HepG2 (cell line): ENCODE results near the gene PYGO2. TPM values are rescaled to one million over a fixed set of nuclear protein-coding genes. Genes with fewer than 3 reads are reported as not detected.

Experiments used
- BHLHE40 ChIP-seq: IDR thresholded peaks from 2 replicates; pipeline ENCODE4 v1.6.1; 2011; ENCODE audit warnings: low read length, improper control_type of control experiment
- CBX2 ChIP-seq, 2 experiments: fragments of 200-600 bp in 1 of 2; sonication (generic); formaldehyde crosslinking in 1 of 2; IDR thresholded peaks; 2 replicates each; pipeline versions ENCODE4 v1.7.0 to v1.8.1; 2018 to 2022; ENCODE audit warnings: low read depth in 2 of 2, low read length in 1 of 2, mild to moderate bottlenecking in 1 of 2, missing genetic modification reagents in 1 of 2
- DMAP1 ChIP-seq: IDR thresholded peaks from 2 replicates; pipeline ENCODE4 v1.6.1; 2016
- ELF3 ChIP-seq: IDR thresholded peaks from 2 replicates; pipeline ENCODE4 v1.6.1; 2016; ENCODE audit warnings: missing genetic modification reagents, missing compliant biosample characterization
- HNRNPUL1 ChIP-seq: fragments of 200-400 bp; formaldehyde crosslinking; IDR thresholded peaks from 2 replicates; pipeline ENCODE4 v1.6.1; 2017; ENCODE audit warnings: low read depth, mild to moderate bottlenecking, low read length, moderate library complexity
- JDP2 ChIP-seq: sonication (generic); formaldehyde crosslinking; IDR thresholded peaks from 2 replicates; pipeline ENCODE4 v1.8.1; 2022; ENCODE audit warnings: missing genetic modification reagents, borderline replicate concordance
- NFYB ChIP-seq: sonication (generic); formaldehyde crosslinking; IDR thresholded peaks from 2 replicates; pipeline ENCODE4 v1.4.0; 2020; ENCODE audit warnings: missing genetic modification reagents
- NR3C1 ChIP-seq: sonication (generic); formaldehyde crosslinking; IDR thresholded peaks from 2 replicates; pipeline ENCODE4 v1.4.0; 2020; ENCODE audit warnings: missing genetic modification reagents
- SOX5 ChIP-seq: IDR thresholded peaks from 2 replicates; pipeline ENCODE4 v1.6.1; 2016; ENCODE audit warnings: borderline replicate concordance
- SRSF1 ChIP-seq: fragments of 200-400 bp; formaldehyde crosslinking; optimal IDR thresholded peaks from 2 replicates; pipeline ENCODE3; 2017; ENCODE audit warnings: mild to moderate bottlenecking, low read depth, low read length, moderate library complexity
- ZFP36 ChIP-seq: fragments of 150-350 bp; IDR thresholded peaks from 2 replicates; pipeline ENCODE4 v1.6.1; 2018; ENCODE audit warnings: borderline replicate concordance, low read length, low read depth; ENCODE audit not compliant: partially characterized antibody
- ZFP90 ChIP-seq: sonication (generic); formaldehyde crosslinking; IDR thresholded peaks from 2 replicates; pipeline ENCODE4 v1.8.0; 2022; ENCODE audit warnings: missing genetic modification reagents, mild to moderate bottlenecking, inconsistent platforms, borderline replicate concordance
- ZNF552 ChIP-seq: sonication (generic); formaldehyde crosslinking; IDR thresholded peaks from 2 replicates; pipeline ENCODE4 v1.9.0; 2022; ENCODE audit warnings: missing genetic modification reagents, mild to moderate bottlenecking, borderline replicate concordance
- ZNF572 ChIP-seq: sonication (generic); formaldehyde crosslinking; IDR thresholded peaks from 2 replicates; pipeline ENCODE4 v1.5.1; 2020; ENCODE audit warnings: mild to moderate bottlenecking, missing genetic modification reagents
- ZNF607 ChIP-seq: sonication (generic); formaldehyde crosslinking; IDR thresholded peaks from 2 replicates; pipeline ENCODE4 v1.5.1; 2020; ENCODE audit warnings: missing genetic modification reagents, mild to moderate bottlenecking, borderline replicate concordance
- ZNF652 ChIP-seq: IDR thresholded peaks from 2 replicates; pipeline ENCODE4 v1.6.1; 2016; ENCODE audit warnings: low read depth, borderline replicate concordance
- ZNF772 ChIP-seq: sonication (generic); formaldehyde crosslinking; IDR thresholded peaks from 2 replicates; pipeline ENCODE4 v1.5.0; 2020; ENCODE audit warnings: mild to moderate bottlenecking, missing genetic modification reagents
- ZSCAN9 ChIP-seq: IDR thresholded peaks from 2 replicates; pipeline ENCODE4 v1.6.1; 2016; ENCODE audit warnings: borderline replicate concordance
- polyA plus RNA-seq, 8 experiments: library from polyadenylated mRNA; depleted of rRNA in 3 of 8; stranded (reverse) in 7 of 8; unstranded in 1 of 8; fragments of >200 nt; fragmentation: Illumina TruSeq in 4 of 8; extraction: Trizol in 4 of 8; gene quantifications; 2 replicates each; pipeline versions ENCODE4 v1.2.1 to v1.2.3, GENCODE V29; 2011 to 2016; ENCODE audit warnings: low read depth in 4 of 8, missing spikeins in 1 of 8, mixed read lengths in 1 of 8; ENCODE audit not compliant: insufficient read depth in 1 of 8
- total RNA-seq, 5 experiments: library from RNA; depleted of rRNA; stranded (reverse); fragments of >200 nt; fragmentation: Illumina TruSeq; extraction: Trizol; gene quantifications; 2 replicates each; pipeline ENCODE4 v1.2.3, GENCODE V29; 2016; ENCODE audit warnings: low read depth in 1 of 5
- TF ChIP-seq, protein P1 (sequence below): sonication (generic); formaldehyde crosslinking; IDR thresholded peaks from 2 replicates; pipeline ENCODE4; 2020; ENCODE audit warnings: missing genetic modification reagents, mild to moderate bottlenecking, borderline replicate concordance
- TF ChIP-seq, protein P2 (sequence below): sonication (generic); formaldehyde crosslinking; IDR thresholded peaks from 2 replicates; pipeline ENCODE4 v1.4.0; 2020; ENCODE audit warnings: missing genetic modification reagents
- TF ChIP-seq, protein P3 (sequence below): sonication (generic); formaldehyde crosslinking; IDR thresholded peaks from 2 replicates; pipeline ENCODE4 v1.4.0; 2020; ENCODE audit warnings: missing genetic modification reagents
- TF ChIP-seq, protein P4 (sequence below): sonication (generic); formaldehyde crosslinking; IDR thresholded peaks from 2 replicates; pipeline ENCODE4 v1.8.0; 2022; ENCODE audit warnings: mild to moderate bottlenecking, missing genetic modification reagents; ENCODE audit not compliant: insufficient replicate concordance

PYGO2 gene
- total and polyA plus RNA-seq, 2 of the 13 experiments (the other 11 are each of a cell fraction or from before 2014, with no cell fraction given), result 20.3 to 21.8 TPM

DNA sequence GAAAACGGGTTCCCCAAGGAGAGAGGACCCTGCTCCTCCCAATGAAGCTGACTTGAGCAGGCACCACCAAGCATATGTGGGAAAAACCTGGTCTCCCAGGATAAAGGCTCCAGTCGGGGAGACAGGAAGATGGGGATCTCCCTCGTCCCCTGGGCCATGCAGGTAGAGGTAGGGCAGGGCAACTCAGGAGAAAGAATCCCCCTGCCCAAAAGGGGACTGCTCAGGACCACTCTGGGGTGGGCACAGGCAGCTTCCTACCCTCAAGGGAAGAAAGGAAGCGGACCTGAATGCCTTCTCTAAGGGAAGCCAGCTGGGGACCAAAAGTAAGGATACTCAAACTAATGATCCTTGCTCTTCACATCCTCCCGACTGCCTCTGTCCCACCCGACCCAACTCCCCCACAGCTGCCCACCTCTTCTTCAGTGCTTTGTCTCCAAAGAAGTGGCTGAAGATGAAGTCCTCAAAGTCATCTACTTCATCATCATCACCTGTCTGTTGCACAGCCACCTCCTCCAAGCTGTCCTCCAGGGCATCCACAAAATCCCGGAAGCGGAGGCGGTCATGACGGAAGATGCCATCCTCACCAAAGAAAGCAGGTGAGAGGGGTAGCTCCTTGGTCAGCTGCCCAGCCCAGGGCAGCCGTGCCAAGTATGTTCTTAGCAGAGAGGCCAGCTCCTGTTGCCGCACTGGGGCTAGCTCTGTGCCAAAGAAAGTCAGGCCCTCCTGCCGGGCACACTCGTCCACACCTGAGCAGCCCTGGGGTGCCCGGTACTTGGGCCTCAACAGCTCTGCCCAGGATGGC, 16.2 kb downstream of the PYGO2 start (continued):
- TF ChIP-seq, protein P1, sequence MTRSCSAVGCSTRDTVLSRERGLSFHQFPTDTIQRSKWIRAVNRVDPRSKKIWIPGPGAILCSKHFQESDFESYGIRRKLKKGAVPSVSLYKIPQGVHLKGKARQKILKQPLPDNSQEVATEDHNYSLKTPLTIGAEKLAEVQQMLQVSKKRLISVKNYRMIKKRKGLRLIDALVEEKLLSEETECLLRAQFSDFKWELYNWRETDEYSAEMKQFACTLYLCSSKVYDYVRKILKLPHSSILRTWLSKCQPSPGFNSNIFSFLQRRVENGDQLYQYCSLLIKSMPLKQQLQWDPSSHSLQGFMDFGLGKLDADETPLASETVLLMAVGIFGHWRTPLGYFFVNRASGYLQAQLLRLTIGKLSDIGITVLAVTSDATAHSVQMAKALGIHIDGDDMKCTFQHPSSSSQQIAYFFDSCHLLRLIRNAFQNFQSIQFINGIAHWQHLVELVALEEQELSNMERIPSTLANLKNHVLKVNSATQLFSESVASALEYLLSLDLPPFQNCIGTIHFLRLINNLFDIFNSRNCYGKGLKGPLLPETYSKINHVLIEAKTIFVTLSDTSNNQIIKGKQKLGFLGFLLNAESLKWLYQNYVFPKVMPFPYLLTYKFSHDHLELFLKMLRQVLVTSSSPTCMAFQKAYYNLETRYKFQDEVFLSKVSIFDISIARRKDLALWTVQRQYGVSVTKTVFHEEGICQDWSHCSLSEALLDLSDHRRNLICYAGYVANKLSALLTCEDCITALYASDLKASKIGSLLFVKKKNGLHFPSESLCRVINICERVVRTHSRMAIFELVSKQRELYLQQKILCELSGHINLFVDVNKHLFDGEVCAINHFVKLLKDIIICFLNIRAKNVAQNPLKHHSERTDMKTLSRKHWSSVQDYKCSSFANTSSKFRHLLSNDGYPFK (CRISPR knock-in tag), result peak; percentile 6; the same call in 1 of the 2 replicates
- TF ChIP-seq, protein P2, sequence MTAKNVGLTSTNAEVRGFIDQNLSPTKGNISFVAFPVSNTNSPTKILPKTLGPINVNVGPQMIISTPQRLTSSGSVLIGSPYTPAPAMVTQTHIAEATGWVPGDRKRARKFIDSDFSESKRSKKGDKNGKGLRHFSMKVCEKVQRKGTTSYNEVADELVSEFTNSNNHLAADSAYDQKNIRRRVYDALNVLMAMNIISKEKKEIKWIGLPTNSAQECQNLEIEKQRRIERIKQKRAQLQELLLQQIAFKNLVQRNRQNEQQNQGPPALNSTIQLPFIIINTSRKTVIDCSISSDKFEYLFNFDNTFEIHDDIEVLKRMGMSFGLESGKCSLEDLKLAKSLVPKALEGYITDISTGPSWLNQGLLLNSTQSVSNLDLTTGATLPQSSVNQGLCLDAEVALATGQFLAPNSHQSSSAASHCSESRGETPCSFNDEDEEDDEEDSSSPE (CRISPR knock-in tag), result no peak
- TF ChIP-seq ZNF772 (CRISPR knock-in tag) (no peak), JDP2 (CRISPR knock-in tag) (no peak), CBX2 (IDR thresholded peaks at IDR 0.05; ENCODE audit: low read depth, low read length) (no peak), CBX2 (CRISPR knock-in tag; IDR thresholded peaks at IDR 0.05; ENCODE audit: low read depth) (no peak), ZNF652 (no peak), ZNF552 (CRISPR knock-in tag) (no peak), ZSCAN9 (no peak), NR3C1 (CRISPR knock-in tag) (no peak), DMAP1 (0 out of 2 replicates have a peak, but pooled peaks have one; percentile 5), BHLHE40 (no peak), ZFP90 (CRISPR knock-in tag) (0 out of 2 replicates have a peak, but pooled peaks have one; percentile 3), ZNF572 (CRISPR knock-in tag) (peak; percentile 58; the same call in 1 of the 2 replicates), ZFP36 (peak; percentile 58), ELF3 (CRISPR knock-in tag) (0 out of 2 replicates have a peak, but pooled peaks have one; percentile 1), NFYB (CRISPR knock-in tag) (no peak), SRSF1 (no peak), ZNF607 (CRISPR knock-in tag) (0 out of 2 replicates have a peak, but pooled peaks have one; percentile 45), SOX5 (CRISPR knock-in tag) (0 out of 2 replicates have a peak, but pooled peaks have one; percentile 2), HNRNPUL1 (no peak)
- TF ChIP-seq, protein P3, sequence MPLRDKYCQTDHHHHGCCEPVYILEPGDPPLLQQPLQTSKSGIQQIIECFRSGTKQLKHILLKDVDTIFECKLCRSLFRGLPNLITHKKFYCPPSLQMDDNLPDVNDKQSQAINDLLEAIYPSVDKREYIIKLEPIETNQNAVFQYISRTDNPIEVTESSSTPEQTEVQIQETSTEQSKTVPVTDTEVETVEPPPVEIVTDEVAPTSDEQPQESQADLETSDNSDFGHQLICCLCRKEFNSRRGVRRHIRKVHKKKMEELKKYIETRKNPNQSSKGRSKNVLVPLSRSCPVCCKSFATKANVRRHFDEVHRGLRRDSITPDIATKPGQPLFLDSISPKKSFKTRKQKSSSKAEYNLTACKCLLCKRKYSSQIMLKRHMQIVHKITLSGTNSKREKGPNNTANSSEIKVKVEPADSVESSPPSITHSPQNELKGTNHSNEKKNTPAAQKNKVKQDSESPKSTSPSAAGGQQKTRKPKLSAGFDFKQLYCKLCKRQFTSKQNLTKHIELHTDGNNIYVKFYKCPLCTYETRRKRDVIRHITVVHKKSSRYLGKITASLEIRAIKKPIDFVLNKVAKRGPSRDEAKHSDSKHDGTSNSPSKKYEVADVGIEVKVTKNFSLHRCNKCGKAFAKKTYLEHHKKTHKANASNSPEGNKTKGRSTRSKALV, result 0 out of 2 replicates have a peak, but pooled peaks have one; percentile 12
- TF ChIP-seq, protein P4, sequence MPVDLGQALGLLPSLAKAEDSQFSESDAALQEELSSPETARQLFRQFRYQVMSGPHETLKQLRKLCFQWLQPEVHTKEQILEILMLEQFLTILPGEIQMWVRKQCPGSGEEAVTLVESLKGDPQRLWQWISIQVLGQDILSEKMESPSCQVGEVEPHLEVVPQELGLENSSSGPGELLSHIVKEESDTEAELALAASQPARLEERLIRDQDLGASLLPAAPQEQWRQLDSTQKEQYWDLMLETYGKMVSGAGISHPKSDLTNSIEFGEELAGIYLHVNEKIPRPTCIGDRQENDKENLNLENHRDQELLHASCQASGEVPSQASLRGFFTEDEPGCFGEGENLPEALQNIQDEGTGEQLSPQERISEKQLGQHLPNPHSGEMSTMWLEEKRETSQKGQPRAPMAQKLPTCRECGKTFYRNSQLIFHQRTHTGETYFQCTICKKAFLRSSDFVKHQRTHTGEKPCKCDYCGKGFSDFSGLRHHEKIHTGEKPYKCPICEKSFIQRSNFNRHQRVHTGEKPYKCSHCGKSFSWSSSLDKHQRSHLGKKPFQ (CRISPR knock-in tag), result no peak
